Measurements from ENCODE around the gene ACOT13. TPM values are rescaled to one million over a fixed set of nuclear protein-coding genes. Genes with fewer than 3 reads are reported as not detected.

The ACOT13 gene
- total and polyA plus RNA-seq, 2 of the 8 experiments (the other 6 are each of a cell fraction or from before 2014, with no cell fraction given), result 27.6 to 40.6 TPM

- TF ChIP-seq ATF2 (IDR thresholded peaks at IDR 0.05; ENCODE audit: low read length) (no peak), EZH2 (IDR thresholded peaks at IDR 0.05; ENCODE audit: low read depth, low read length, severe bottlenecking) (no peak), BACH1 (IDR thresholded peaks at IDR 0.05; ENCODE audit: low read length) (no peak), CBX8 (IDR thresholded peaks at IDR 0.05; ENCODE audit: borderline replicate concordance, low read depth, low read length) (no peak), E2F6 (IDR thresholded peaks at IDR 0.05) (no peak), JUND (IDR thresholded peaks at IDR 0.05; ENCODE audit: low read length) (no peak)
- TF ChIP-seq, protein P1, sequence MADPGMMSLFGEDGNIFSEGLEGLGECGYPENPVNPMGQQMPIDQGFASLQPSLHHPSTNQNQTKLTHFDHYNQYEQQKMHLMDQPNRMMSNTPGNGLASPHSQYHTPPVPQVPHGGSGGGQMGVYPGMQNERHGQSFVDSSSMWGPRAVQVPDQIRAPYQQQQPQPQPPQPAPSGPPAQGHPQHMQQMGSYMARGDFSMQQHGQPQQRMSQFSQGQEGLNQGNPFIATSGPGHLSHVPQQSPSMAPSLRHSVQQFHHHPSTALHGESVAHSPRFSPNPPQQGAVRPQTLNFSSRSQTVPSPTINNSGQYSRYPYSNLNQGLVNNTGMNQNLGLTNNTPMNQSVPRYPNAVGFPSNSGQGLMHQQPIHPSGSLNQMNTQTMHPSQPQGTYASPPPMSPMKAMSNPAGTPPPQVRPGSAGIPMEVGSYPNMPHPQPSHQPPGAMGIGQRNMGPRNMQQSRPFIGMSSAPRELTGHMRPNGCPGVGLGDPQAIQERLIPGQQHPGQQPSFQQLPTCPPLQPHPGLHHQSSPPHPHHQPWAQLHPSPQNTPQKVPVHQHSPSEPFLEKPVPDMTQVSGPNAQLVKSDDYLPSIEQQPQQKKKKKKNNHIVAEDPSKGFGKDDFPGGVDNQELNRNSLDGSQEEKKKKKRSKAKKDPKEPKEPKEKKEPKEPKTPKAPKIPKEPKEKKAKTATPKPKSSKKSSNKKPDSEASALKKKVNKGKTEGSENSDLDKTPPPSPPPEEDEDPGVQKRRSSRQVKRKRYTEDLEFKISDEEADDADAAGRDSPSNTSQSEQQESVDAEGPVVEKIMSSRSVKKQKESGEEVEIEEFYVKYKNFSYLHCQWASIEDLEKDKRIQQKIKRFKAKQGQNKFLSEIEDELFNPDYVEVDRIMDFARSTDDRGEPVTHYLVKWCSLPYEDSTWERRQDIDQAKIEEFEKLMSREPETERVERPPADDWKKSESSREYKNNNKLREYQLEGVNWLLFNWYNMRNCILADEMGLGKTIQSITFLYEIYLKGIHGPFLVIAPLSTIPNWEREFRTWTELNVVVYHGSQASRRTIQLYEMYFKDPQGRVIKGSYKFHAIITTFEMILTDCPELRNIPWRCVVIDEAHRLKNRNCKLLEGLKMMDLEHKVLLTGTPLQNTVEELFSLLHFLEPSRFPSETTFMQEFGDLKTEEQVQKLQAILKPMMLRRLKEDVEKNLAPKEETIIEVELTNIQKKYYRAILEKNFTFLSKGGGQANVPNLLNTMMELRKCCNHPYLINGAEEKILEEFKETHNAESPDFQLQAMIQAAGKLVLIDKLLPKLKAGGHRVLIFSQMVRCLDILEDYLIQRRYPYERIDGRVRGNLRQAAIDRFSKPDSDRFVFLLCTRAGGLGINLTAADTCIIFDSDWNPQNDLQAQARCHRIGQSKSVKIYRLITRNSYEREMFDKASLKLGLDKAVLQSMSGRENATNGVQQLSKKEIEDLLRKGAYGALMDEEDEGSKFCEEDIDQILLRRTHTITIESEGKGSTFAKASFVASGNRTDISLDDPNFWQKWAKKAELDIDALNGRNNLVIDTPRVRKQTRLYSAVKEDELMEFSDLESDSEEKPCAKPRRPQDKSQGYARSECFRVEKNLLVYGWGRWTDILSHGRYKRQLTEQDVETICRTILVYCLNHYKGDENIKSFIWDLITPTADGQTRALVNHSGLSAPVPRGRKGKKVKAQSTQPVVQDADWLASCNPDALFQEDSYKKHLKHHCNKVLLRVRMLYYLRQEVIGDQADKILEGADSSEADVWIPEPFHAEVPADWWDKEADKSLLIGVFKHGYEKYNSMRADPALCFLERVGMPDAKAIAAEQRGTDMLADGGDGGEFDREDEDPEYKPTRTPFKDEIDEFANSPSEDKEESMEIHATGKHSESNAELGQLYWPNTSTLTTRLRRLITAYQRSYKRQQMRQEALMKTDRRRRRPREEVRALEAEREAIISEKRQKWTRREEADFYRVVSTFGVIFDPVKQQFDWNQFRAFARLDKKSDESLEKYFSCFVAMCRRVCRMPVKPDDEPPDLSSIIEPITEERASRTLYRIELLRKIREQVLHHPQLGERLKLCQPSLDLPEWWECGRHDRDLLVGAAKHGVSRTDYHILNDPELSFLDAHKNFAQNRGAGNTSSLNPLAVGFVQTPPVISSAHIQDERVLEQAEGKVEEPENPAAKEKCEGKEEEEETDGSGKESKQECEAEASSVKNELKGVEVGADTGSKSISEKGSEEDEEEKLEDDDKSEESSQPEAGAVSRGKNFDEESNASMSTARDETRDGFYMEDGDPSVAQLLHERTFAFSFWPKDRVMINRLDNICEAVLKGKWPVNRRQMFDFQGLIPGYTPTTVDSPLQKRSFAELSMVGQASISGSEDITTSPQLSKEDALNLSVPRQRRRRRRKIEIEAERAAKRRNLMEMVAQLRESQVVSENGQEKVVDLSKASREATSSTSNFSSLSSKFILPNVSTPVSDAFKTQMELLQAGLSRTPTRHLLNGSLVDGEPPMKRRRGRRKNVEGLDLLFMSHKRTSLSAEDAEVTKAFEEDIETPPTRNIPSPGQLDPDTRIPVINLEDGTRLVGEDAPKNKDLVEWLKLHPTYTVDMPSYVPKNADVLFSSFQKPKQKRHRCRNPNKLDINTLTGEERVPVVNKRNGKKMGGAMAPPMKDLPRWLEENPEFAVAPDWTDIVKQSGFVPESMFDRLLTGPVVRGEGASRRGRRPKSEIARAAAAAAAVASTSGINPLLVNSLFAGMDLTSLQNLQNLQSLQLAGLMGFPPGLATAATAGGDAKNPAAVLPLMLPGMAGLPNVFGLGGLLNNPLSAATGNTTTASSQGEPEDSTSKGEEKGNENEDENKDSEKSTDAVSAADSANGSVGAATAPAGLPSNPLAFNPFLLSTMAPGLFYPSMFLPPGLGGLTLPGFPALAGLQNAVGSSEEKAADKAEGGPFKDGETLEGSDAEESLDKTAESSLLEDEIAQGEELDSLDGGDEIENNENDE (IDR thresholded peaks at IDR 0.05; ENCODE audit: insufficient replicate concordance, low read length), result no peak
These were observed 35.9 kb upstream of the ACOT13 start (continued) for GRCh38 chr6:24630856-24631505.
